BJ (cell line): ENCODE results near the gene IQCH. TPM values are rescaled to one million over a fixed set of nuclear protein-coding genes. Genes with fewer than 3 reads are reported as not detected.

ENCODE experiments used
- CTCF ChIA-PET: fragments of 350-600 bp; formaldehyde crosslinking; extraction: SDS; loops from one replicate; lab custom pipeline; 2021; ENCODE audit warnings: antibody characterized with exemption, inconsistent platforms; lab: Yijun Ruan, JAX
- POLR2A ChIA-PET: fragments of 300-600 bp; sonication (Branson Sonifier 250); formaldehyde crosslinking; extraction: SDS; loops from one replicate; lab custom pipeline; 2021; ENCODE audit warnings: antibody characterized with exemption; lab: Charles Lee
- DNase-seq: peaks from one replicate; pipeline ENCODE4 v3.0.0-alpha.2; 2011; ENCODE audit warnings: low read depth
- H3K27me3 ChIP-seq: 2 replicates; pipeline ENCODE4 v1.6.0; 2011; ENCODE audit warnings: low read length; ENCODE audit not compliant: control insufficient read depth, insufficient read depth
- H3K36me3 ChIP-seq: 2 replicates; pipeline ENCODE4 v1.5.1; 2011; ENCODE audit warnings: low read length; ENCODE audit not compliant: control insufficient read depth, insufficient read depth
- H3K4me3 ChIP-seq: 2 replicates; pipeline ENCODE4 v1.5.1; 2011; ENCODE audit warnings: low read depth, mild to moderate bottlenecking, control low read depth, low read length
- CTCF ChIP-seq: IDR thresholded peaks from 2 replicates; pipeline ENCODE4 v1.5.1; 2011; ENCODE audit warnings: low read depth, mild to moderate bottlenecking, control low read depth, inconsistent platforms, low read length, moderate library complexity; ENCODE audit not compliant: insufficient read depth
- polyA plus RNA-seq: library from polyadenylated mRNA; depleted of rRNA; stranded (reverse); fragments of >200 nt; gene quantifications from 2 replicates; pipeline ENCODE4 v1.2.3, GENCODE V29; 2011

IQCH gene
- polyA plus RNA-seq, 1 experiment: 0.82 TPM

GRCh38 chr15:67259806-67260205 lies 5.2 kb downstream of the IQCH start:
- ChIA-PET CTCF (no interaction called here), POLR2A (no interaction called here)
- Histone ChIP-seq H3K4me3 (no peak overlapping the region), H3K27me3 (no peaks in the 10 kb centered on the region), H3K36me3 (no peaks in the 10 kb centered on the region)
- no peak for DNase-seq
- no peak for TF ChIP-seq CTCF

GRCh38 chr15:67266870-67267269 lies 12.3 kb downstream of the IQCH start:
- ChIA-PET CTCF (no interaction called here), POLR2A (no interaction called here)
- TF ChIP-seq CTCF: no peak
- Histone ChIP-seq H3K36me3 (no peaks in the 10 kb centered on the region), H3K27me3 (no peaks in the 10 kb centered on the region), H3K4me3 (no peak overlapping the region)
- no peak for DNase-seq

GRCh38 chr15:67267440-67267839 lies 12.9 kb downstream of the IQCH start:
- H3K27me3 ChIP-seq: no peaks in the 10 kb centered on the region
- H3K36me3 ChIP-seq: no peaks in the 10 kb centered on the region
- POLR2A ChIA-PET: no interaction called here
- TF ChIP-seq CTCF: no peak
- H3K4me3 ChIP-seq: no peak overlapping the region
- DNase-seq: no peak
- CTCF ChIA-PET: no interaction called here

- DNase-seq: no peak
- CTCF ChIA-PET: interaction anchor here (1.0 kb wide), 1 partner anchor 11 kb away, joined by 3 read pairs; no protein-coding TSS in a partner anchor
- Histone ChIP-seq H3K36me3 (no peaks in the 10 kb centered on the region), H3K4me3 (no peak overlapping the region), H3K27me3 (no peaks in the 10 kb centered on the region)
- TF ChIP-seq CTCF: no peak
- POLR2A ChIA-PET: no interaction called here
Observed at GRCh38 chr15:67267951-67268941, 13.7 kb downstream of the IQCH start.

GRCh38 chr15:67274236-67274635 lies 19.6 kb downstream of the IQCH start:
- no peak for DNase-seq
- POLR2A ChIA-PET: no interaction called here
- no peak overlapping the region for H3K4me3 ChIP-seq
- no peaks in the 10 kb centered on the region for H3K27me3 ChIP-seq
- TF ChIP-seq CTCF: no peak
- H3K36me3 ChIP-seq: no peaks in the 10 kb centered on the region
- CTCF ChIA-PET: no interaction called here
